ENCODE measurements around the gene BRIX1. TPM values are rescaled to one million over a fixed set of nuclear protein-coding genes. Genes with fewer than 3 reads are reported as not detected.

BRIX1 gene
- total and polyA plus RNA-seq, 9 of the 15 experiments (the other 6 are each of a cell fraction or from before 2014, with no cell fraction given) = 115 to 193 (median 159) TPM

GRCh38 chr5:34866989-34867471, 48.5 kb upstream of the BRIX1 start (continued):
- no peak for TF ChIP-seq RNF219 (CRISPR knock-in tag; IDR thresholded peaks at IDR 0.05)
- no peak for TF ChIP-seq HOXB6 (CRISPR knock-in tag; IDR thresholded peaks at IDR 0.05; ENCODE audit: borderline replicate concordance)
- TF ChIP-seq ZC3H4 (CRISPR knock-in tag; IDR thresholded peaks at IDR 0.05; ENCODE audit: borderline replicate concordance) = no peak
- 0 out of 2 replicates have a peak, but pooled peaks have one; percentile 60 for TF ChIP-seq FOSL1 (tag; conservative IDR thresholded peaks at IDR 0.05)
- TF ChIP-seq FOXK2 (conservative IDR thresholded peaks at IDR 0.05 in 1 of 2, IDR thresholded peaks at IDR 0.05 in 1 of 2; ENCODE audit: low read depth in 2 of 2) = peak; percentile 30 to 39; a peak in 1 of 4 replicates
- TF ChIP-seq ZBTB43 (CRISPR knock-in tag; IDR thresholded peaks at IDR 0.05) = no peak
- TF ChIP-seq EGR1 (conservative IDR thresholded peaks at IDR 0.05) = peak; percentile 80
- TF ChIP-seq LEF1 (IDR thresholded peaks at IDR 0.05) = peak; percentile 98
- peak; percentile 37; the same call in 1 of the 2 replicates for TF ChIP-seq IRF9 (tag; IDR thresholded peaks at IDR 0.05)
- TF ChIP-seq POLR2A (conservative IDR thresholded peaks at IDR 0.05) = peak; percentile 64
- TF ChIP-seq, protein P1, sequence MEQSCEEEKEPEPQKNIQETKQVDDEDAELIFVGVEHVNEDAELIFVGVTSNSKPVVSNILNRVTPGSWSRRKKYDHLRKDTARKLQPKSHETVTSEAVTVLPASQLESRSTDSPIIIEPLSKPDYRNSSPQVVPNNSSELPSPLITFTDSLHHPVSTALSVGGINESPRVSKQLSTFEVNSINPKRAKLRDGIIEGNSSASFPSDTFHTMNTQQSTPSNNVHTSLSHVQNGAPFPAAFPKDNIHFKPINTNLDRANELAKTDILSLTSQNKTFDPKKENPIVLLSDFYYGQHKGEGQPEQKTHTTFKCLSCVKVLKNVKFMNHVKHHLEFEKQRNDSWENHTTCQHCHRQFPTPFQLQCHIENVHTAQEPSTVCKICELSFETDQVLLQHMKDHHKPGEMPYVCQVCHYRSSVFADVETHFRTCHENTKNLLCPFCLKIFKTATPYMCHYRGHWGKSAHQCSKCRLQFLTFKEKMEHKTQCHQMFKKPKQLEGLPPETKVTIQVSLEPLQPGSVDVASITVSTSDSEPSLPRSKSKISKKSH (CRISPR knock-in tag; IDR thresholded peaks at IDR 0.05) = no peak
- TF ChIP-seq FOXA1 (IDR thresholded peaks at IDR 0.05; ENCODE audit: borderline replicate concordance) = no peak
- TF ChIP-seq MAFG (tag; conservative IDR thresholded peaks at IDR 0.05) = peak; percentile 99
- no peak for TF ChIP-seq FIP1L1 (IDR thresholded peaks at IDR 0.05; ENCODE audit: low read depth, low read length, poor library complexity, severe bottlenecking)
- TF ChIP-seq ELF4 (CRISPR knock-in tag; IDR thresholded peaks at IDR 0.05) = peak; percentile 78; the same call in 1 of the 2 replicates
- TF ChIP-seq MBD2 (IDR thresholded peaks at IDR 0.05; ENCODE audit: borderline replicate concordance, low read depth) = peak; percentile 34; the same call in 1 of the 2 replicates
- TF ChIP-seq MAZ (CRISPR knock-in tag; conservative IDR thresholded peaks at IDR 0.05 in 1 of 2, IDR thresholded peaks at IDR 0.05 in 1 of 2) = peak; percentile 35 to 44; a peak in 1 of 4 replicates
- no peak for TF ChIP-seq NR2C1 (IDR thresholded peaks at IDR 0.05)
- peak; percentile 56; the same call in 1 of the 2 replicates for TF ChIP-seq NR2C1 (tag; IDR thresholded peaks at IDR 0.05)
- no peak for TF ChIP-seq NFIX (CRISPR knock-in tag; IDR thresholded peaks at IDR 0.05; ENCODE audit: low read depth)
- TF ChIP-seq FOXP1 (CRISPR knock-in tag; IDR thresholded peaks at IDR 0.05) = no peak
- no peak for TF ChIP-seq ZBTB8A (IDR thresholded peaks at IDR 0.05; ENCODE audit: partially characterized antibody)
- TF ChIP-seq SMC3 (conservative IDR thresholded peaks at IDR 0.05; ENCODE audit: insufficient read depth, low read depth, low read length) = no peak
- TF ChIP-seq ZNF644 (tag; IDR thresholded peaks at IDR 0.05; ENCODE audit: low read depth) = peak; percentile 75; the same call in 1 of the 2 replicates
- peak; percentile 87 for TF ChIP-seq EP300 (IDR thresholded peaks at IDR 0.05; ENCODE audit: low read length)

Measured in K562 (cell line).